ENCODE results near the gene MEIS2.

The MEIS2 gene

GRCh38 chr15:36970522-36970921 is 129.8 kb downstream of the MEIS2 start:
- POLR2A ChIA-PET, result no interaction called here
- CTCF ChIA-PET, result no interaction called here
- TF ChIP-seq LEF1 (IDR thresholded peaks at IDR 0.05; ENCODE audit: borderline replicate concordance), result no peak
- no peak for TF ChIP-seq L3MBTL2 (conservative IDR thresholded peaks at IDR 0.05)
- TF ChIP-seq ZNF384 (IDR thresholded peaks at IDR 0.05), result no peak
- TF ChIP-seq CTBP1 (IDR thresholded peaks at IDR 0.05; ENCODE audit: borderline replicate concordance), result peak; percentile 60; the same call in 1 of the 2 replicates
- TF ChIP-seq HDGF (IDR thresholded peaks at IDR 0.05; ENCODE audit: borderline replicate concordance), result no peak
- no peak for TF ChIP-seq ELF4 (IDR thresholded peaks at IDR 0.05)
- no peak for TF ChIP-seq SP1 (IDR thresholded peaks at IDR 0.05)
- TF ChIP-seq NFRKB (IDR thresholded peaks at IDR 0.05), result no peak
- no peak for TF ChIP-seq SUZ12 (IDR thresholded peaks at IDR 0.05)
- TF ChIP-seq TARDBP (IDR thresholded peaks at IDR 0.05), result no peak
- peak; percentile 90 for TF ChIP-seq FOXA1 (IDR thresholded peaks at IDR 0.05)
- TF ChIP-seq PKNOX1 (IDR thresholded peaks at IDR 0.05), result peak; percentile 87
- TF ChIP-seq ARNT (IDR thresholded peaks at IDR 0.05), result no peak
- no peak for TF ChIP-seq FOXK2 (IDR thresholded peaks at IDR 0.05)
- no peak for TF ChIP-seq BHLHE40 (IDR thresholded peaks at IDR 0.05; ENCODE audit: borderline replicate concordance)
- TF ChIP-seq FOXM1 (IDR thresholded peaks at IDR 0.05; ENCODE audit: borderline replicate concordance), result no peak
- DNase-seq (ENCODE audit: extremely low spot score), result no peak

DNA sequence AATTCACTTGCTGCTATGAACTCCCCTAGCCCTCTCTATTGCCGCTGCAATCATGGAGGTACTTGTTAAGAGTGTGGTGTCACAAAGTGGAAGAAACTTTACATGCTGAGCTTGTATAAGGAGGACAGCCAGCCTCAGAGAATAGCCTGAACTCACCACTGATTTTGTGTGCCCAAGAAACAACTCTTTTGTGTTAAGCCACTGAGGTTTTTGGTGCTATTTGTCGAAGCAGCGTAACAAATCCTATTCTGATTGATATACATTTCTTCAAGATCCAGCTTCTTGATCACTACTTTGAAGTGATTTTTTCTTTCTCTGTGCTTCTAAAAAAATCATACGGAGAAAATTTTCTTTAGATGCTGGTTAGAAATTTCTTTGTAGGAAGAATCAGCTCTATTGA is 132.4 kb downstream of the MEIS2 start:
- ChIA-PET POLR2A (no interaction called here), CTCF (no interaction called here)
- no peak for DNase-seq (ENCODE audit: extremely low spot score)
- TF ChIP-seq L3MBTL2 (conservative IDR thresholded peaks at IDR 0.05) (no peak), SP1 (IDR thresholded peaks at IDR 0.05) (no peak), FOXK2 (IDR thresholded peaks at IDR 0.05) (no peak), TARDBP (IDR thresholded peaks at IDR 0.05) (no peak), PKNOX1 (IDR thresholded peaks at IDR 0.05) (no peak), NFRKB (IDR thresholded peaks at IDR 0.05) (no peak), ARNT (IDR thresholded peaks at IDR 0.05) (no peak), HDGF (IDR thresholded peaks at IDR 0.05; ENCODE audit: borderline replicate concordance) (no peak), FOXA1 (IDR thresholded peaks at IDR 0.05) (no peak), FOXM1 (IDR thresholded peaks at IDR 0.05; ENCODE audit: borderline replicate concordance) (no peak), BHLHE40 (IDR thresholded peaks at IDR 0.05; ENCODE audit: borderline replicate concordance) (no peak), ELF4 (IDR thresholded peaks at IDR 0.05) (no peak), SUZ12 (IDR thresholded peaks at IDR 0.05) (no peak), CTBP1 (IDR thresholded peaks at IDR 0.05; ENCODE audit: borderline replicate concordance) (no peak), LEF1 (IDR thresholded peaks at IDR 0.05; ENCODE audit: borderline replicate concordance) (no peak), ZNF384 (IDR thresholded peaks at IDR 0.05) (no peak)

GRCh38 chr15:36966708-36967107 is 133.6 kb downstream of the MEIS2 start:
- TF ChIP-seq ZNF384 (IDR thresholded peaks at IDR 0.05) (no peak), ELF4 (IDR thresholded peaks at IDR 0.05) (no peak), LEF1 (IDR thresholded peaks at IDR 0.05; ENCODE audit: borderline replicate concordance) (no peak), FOXA1 (IDR thresholded peaks at IDR 0.05) (no peak), L3MBTL2 (conservative IDR thresholded peaks at IDR 0.05) (no peak), BHLHE40 (IDR thresholded peaks at IDR 0.05; ENCODE audit: borderline replicate concordance) (no peak), SUZ12 (IDR thresholded peaks at IDR 0.05) (no peak), FOXK2 (IDR thresholded peaks at IDR 0.05) (no peak)
- POLR2A ChIA-PET, result no interaction called here
- DNase-seq (ENCODE audit: extremely low spot score), result no peak
- CTCF ChIA-PET, result no interaction called here

DNA sequence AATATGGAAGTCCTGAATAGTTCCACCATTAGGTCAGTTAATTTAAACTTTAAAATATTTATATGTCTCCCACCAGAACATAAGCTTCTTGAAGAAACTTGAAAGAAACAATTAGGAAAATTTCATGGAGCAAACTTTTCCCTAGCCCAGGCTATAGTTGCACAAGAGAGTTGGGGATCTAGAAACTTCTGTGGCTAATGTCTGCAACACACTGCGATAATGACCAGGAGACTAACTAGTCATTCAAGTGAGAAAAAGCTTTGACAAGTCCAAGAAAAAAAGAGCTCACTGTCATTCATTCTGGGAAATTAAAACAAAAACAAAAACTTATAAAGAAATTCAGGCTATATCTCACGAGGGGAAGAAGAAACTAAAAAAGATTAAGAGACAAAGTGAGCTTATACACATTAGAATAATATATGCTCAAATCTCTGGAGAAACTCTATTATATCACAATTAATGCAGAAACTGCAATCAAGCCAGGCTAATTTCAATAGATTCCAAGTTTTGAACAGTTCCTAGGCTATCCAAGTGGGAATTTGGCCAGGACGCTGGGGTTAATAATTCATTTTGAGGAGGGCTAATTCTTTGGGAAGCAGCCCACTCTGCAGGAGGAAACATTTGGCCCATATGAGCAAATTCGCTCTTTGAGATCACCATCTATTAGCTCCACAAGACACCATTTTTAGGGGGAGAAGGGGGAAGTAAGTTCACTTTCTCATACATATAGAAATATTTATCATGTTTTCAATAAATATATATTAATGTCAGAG is 134.6 kb downstream of the MEIS2 start:
- DNase-seq (ENCODE audit: extremely low spot score), result no peak
- TF ChIP-seq ELF4 (IDR thresholded peaks at IDR 0.05) (no peak), BHLHE40 (IDR thresholded peaks at IDR 0.05; ENCODE audit: borderline replicate concordance) (no peak)
- ChIA-PET CTCF (no interaction called here), POLR2A (no interaction called here)

- POLR2A ChIA-PET, result no interaction called here
- no peak for DNase-seq (ENCODE audit: extremely low spot score)
- TF ChIP-seq HDGF (IDR thresholded peaks at IDR 0.05; ENCODE audit: borderline replicate concordance) (no peak), ZNF384 (IDR thresholded peaks at IDR 0.05) (no peak), SP1 (IDR thresholded peaks at IDR 0.05) (no peak), NFRKB (IDR thresholded peaks at IDR 0.05) (no peak), BHLHE40 (IDR thresholded peaks at IDR 0.05; ENCODE audit: borderline replicate concordance) (no peak), CTBP1 (IDR thresholded peaks at IDR 0.05; ENCODE audit: borderline replicate concordance) (no peak), SUZ12 (IDR thresholded peaks at IDR 0.05) (no peak), ARNT (IDR thresholded peaks at IDR 0.05) (no peak), LEF1 (IDR thresholded peaks at IDR 0.05; ENCODE audit: borderline replicate concordance) (no peak), TARDBP (IDR thresholded peaks at IDR 0.05) (no peak), FOXK2 (IDR thresholded peaks at IDR 0.05) (no peak), PKNOX1 (IDR thresholded peaks at IDR 0.05) (no peak), FOXA1 (IDR thresholded peaks at IDR 0.05) (no peak), ELF4 (IDR thresholded peaks at IDR 0.05) (no peak), FOXM1 (IDR thresholded peaks at IDR 0.05; ENCODE audit: borderline replicate concordance) (no peak), L3MBTL2 (conservative IDR thresholded peaks at IDR 0.05) (no peak)
- CTCF ChIA-PET, result no interaction called here
These were observed 135.7 kb downstream of the MEIS2 start for GRCh38 chr15:36964626-36965025.

DNA sequence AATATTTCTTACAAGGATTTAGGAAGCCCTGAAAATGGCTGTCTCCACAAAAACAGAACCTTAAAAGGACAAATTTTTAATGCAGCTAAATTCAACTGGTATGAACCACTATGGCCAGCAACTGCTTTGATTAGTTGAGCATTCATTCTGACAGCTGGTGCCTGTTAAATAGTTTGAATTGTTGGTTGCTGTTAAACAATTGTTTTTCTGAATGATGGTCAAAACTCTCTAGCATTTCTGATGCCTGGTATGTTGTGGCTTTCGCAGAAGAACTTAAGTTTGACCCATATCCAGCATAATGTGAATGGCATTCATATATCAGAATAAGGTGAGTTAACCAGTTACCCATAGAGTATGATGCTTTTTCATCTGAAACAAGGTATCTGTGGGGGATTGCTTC is 138.4 kb downstream of the MEIS2 start:
- TF ChIP-seq LEF1 (IDR thresholded peaks at IDR 0.05; ENCODE audit: borderline replicate concordance) (no peak), ELF4 (IDR thresholded peaks at IDR 0.05) (no peak), L3MBTL2 (conservative IDR thresholded peaks at IDR 0.05) (no peak), ARNT (IDR thresholded peaks at IDR 0.05) (no peak)
- POLR2A ChIA-PET, result no interaction called here
- CTCF ChIA-PET, result no interaction called here
- DNase-seq (ENCODE audit: extremely low spot score), result no peak

Data from HEK293T (cell line).